ENCODE results near the gene PDE6B.
"Not testable (repeated sequence)": the region's sequence is repeated elsewhere in the genome, so short reads cannot be mapped to it uniquely, and the experiment has no call there.

The PDE6B gene

DNA sequence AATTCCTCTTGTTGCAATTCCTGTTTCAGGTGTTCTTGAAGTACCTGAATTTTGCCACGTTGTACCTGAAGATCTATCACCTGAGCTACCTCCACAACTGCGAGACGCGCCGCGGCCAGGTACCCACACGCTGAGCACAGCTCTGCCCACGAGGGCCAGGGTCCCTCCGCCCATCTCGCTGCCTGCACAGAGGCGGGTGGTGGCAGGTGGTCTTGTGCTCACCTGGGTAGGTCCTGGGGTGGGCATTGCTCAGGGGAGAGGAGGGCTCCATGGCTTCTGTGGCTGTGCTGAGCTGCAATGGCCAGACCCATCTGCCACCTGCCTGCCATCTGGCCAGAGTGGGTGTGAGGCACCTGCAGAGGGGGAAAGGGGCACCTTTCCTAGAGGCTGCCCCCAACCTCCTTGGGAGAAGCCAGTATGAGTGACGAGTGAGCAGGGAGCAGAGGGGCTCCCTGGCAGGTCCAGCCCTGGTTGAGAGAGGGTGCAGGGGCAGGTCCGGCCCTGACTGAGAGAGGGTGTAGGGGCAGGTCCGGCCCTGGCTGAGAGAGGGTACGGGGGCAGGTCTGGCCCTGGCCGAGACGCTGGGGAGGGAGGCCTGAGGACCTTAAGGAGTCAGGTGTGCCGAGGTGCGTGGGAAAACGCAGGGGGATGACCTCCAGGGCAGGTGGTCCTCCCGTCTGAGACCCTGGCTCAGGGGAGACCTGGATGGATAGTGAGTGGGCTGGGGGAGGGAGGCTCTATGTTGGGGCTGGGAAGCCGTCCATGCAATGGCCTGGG is 10.7 kb downstream of the PDE6B start:
- DNase-seq (ENCODE audit: low read depth in 2 of 2) = no peak

DNA sequence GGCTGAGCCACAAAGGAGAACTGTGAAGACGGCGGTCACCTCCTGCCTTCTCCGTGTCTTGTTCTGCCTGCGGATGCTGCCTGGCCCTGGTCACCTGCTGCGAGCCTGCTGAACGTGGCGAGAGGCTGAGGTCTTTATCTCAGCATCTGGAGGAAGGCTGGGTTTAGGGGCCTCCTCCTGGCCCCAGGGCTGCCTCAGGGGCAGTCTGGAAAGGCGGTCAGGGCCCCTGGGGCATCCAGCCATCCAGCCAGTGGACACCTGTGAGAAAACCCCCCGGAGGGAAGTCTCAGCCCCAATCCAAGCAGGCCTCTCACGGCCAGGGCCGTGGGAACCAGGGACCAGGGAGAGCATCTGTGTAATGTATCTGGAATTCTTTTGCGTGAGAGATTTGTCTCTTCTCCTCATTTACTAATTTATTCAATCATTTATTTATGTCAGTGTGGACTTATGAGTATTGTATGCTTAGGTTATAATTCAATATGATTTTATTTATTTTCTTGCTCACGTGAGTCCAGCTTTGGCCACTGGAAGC is 11.3 kb downstream of the PDE6B start:
- no peak for DNase-seq (ENCODE audit: low read depth in 2 of 2)

DNA sequence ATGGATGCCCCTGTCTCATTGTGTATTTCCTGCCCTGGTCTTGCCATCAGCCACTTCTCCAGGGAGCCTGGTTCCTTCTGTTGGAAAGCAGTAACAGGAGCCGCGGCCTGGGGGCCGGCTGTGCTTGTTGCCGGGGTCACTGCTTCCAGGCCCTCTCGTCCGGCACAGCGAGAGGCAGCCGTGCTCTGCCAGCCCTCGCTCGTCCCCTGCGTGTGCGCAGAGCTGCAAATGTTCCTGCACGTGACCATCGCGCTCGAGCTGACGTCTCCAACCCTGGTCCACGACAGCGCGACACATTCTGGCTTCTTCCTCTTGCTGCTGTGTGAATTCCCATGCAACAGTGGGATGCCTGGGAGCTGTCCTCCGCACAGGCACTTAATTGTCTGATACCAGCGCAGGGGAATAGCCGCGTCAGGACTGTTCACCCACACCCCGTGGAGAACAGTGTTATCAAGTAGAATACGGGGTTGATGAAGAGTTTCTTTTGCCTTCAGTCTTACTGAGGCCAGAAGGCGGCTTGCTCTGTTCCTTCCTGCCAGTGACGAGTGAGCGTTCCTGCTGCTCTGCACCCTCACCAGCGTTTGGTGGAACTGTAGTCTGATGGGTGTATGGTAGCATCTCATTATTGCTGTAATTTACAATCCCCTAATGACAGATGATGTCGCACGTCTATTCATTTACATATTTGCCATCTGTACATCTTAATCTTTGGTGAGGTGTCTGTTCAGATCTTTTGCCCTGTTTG is 12.3 kb downstream of the PDE6B start:
- DNase-seq (ENCODE audit: low read depth in 2 of 2) = no peak

DNA sequence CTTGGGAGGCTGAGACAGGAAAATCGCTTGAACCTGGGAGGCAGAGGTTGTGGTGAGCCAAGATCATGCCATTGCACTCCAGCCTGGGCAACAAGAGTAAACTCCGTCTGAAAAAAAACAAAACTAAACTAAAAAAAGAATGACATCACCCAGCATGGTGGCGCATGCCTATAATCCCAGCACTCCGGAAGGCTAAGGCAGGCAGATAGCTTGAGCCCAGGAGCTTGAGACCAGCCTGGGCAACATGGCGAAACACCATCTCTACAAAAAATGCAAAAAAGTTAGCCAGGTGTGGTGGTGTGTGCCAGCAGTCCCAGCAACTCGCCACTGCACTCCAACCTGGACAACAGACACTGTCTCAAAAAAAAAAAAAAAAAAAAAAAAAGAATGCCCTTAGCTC is 17.0 kb downstream of the PDE6B start:
- not testable (repeated sequence) for DNase-seq (ENCODE audit: low read depth in 2 of 2)

DNA sequence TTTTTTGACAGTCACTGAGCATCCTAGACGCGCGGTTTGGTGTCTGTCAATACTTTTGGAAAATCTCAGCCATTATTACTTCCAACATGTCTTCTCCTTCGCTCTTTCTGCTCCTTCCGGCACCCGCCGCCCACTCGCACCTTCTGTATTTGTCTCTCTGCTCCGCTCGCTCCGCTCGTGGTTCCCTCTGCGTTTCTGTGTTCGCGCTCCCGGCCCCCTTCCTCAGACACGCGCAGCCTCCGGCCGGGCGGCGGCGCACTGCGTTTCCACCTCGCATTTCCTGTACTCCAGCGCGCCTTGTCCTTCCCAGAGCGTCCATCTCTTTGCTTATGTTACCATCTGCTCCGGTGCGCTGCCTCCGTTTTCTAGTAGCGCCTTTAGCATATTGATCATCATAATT is 21.1 kb downstream of the PDE6B start:
- DNase-seq (ENCODE audit: low read depth in 2 of 2) = no peak

DNA sequence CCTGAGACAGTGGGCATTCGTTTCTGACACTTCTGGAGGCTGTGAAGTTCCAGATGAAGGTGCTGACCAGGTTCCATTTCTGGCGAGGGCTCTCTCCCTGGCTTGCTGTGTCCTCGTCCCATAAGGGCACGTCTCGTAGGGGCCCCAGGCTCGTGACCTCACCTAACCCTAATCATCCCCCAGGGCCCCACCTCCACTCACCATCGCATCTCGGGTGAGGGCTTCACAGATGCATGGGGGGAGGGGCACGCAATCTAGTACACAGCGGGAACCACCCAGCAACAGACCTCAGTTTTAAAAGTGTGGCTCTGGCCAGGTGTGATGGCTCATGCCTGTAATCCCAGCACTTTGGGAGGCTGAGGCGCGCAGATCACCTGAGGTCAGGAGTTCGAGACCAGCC is 22.1 kb downstream of the PDE6B start:
- no peak for DNase-seq (ENCODE audit: low read depth in 2 of 2)

DNA sequence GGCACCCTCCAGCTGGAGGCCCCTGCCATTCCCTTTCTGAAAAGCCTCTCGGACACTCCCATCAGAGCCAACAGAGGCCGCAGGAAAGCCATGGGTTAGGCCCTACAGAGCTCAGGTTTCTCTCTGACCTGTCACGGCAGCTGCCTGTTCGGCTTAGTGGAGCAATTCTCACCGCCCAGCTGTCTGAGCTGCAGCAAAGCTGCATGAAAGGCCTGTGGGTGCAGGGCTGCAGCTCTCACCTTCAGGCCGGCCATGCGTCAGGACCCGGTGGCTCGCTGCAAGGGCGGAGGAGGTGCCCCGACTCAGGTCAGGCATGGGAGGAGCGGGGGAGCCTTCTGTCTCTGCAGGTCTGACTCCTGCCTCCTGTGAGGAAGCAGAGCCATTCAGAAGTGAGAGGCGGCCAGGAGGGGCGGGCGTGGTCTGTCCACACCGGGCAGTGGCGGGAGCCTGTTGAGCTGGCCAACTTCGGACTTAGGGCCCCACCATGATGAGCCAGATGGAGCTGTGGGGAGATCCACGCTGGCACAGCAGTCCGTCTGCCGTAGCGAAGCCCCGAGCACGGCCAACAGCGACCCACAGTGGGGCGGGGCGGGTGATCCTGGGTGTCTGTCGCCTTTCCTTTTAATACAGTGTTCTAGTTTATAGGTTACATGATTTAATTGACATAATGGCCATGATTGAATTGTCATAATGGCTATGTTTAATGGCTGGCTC is 23.4 kb downstream of the PDE6B start:
- DNase-seq (ENCODE audit: low read depth in 2 of 2) = no peak

DNA sequence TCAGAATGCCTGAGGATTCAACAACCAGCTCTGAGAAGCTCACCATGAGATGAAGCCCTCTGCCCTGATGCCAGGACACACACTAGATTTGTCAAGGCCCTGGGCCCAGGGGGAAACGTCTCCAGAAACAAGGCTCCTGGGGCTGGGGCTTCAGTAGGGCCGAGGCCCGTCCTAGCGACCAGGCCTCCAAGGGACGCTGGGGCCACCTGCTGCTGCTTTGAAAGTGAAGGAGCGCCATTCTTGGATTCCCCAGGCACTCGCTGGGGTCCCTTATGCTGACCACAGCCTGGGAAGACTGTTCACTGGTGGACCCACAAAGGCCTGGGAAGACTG is 23.9 kb downstream of the PDE6B start:
- no peak for DNase-seq (ENCODE audit: low read depth in 2 of 2)

DNA sequence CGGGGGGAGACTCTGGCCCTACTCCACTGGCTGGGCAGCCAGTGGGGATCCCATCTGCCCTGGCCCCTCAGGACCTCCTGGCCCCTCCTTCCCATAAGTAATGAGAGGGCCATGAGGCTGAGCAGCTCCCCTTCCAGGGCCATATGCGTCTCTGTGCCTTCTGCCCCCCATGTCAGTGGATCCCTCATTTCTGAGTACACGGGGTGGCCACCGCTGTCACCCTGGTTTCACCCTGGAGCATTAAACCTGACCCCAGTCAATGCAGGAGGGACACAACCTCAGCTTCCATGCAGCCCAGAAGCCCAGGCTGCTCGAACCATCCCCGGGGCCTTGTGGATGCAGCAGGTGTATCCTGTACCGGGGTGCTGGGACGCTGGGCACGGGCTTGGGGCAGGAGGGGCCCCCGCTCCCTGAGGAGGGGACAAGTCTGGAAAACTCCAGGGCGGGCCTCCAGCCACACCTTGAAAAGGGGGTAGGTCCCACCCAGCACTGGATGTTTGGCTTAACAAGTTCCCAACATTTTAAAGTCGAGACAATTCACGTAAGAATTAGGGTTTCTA is 24.5 kb downstream of the PDE6B start:
- no peak for DNase-seq (ENCODE audit: low read depth in 2 of 2)

DNA sequence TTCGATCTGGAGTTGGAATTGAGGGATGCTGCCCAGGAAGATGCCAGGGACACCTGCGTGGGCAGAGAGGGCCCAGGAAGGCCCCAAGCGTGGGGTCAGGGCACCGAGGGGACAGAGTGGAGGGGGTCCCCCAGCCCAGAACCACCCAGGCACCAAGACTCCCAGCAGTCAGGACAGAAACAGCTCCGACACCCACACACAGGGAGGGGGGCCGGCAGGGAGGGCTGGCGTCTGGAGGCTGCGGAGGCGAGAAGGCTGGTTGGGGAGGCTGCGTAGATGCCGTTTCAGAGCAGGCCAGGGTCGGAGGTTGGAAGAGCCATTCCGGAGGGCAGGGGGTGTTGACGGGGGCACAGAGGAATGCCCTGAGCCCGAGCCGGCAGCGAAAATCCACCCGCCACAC is 25.1 kb downstream of the PDE6B start:
- DNase-seq (ENCODE audit: low read depth in 2 of 2) = no peak

DNA sequence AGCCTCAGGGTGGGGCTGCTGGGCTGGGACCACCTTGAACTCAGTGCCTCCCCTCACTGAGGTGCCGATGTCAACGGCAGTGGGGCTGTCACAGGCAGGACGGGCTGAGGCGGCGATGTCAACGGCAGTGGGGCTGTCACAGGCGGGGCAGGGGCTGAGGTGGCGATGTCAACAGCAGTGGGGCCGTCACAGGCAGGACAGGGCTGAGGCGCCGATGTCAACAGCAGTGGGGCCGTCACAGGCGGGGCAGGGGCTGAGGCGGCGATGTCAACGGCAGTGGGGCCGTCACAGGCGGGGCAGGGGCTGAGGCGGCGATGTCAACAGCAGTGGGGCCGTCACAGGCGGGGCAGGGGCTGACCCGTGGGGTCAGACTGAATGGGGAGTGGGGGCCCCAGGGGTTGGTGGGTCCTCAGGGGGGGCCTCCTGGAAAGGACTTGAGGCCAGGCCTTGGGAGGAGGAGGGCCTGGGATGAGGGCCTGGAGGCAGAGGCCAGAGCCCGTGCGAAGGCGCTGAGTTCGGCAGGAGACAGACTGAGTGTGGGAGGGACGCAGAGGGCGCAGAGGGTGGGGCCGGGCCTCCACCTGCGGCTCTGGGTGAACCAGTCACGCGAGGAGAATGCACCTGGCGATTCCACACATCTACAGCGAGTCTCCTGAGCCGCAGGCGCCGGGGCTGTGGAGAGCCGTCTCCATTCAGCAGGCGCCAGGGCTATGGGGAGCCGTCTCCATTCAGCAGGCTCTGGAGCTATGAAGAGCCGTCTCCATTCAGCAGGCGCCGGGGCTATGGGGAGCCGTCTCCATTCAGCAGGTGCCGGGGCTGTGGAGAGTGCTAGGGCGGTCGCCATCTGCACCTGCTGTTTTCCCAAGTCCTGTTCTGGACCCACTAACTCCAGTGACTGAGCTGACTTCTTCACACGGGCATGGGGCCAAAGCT is 25.8 kb downstream of the PDE6B start:
- no peak for DNase-seq (ENCODE audit: low read depth in 2 of 2)

DNA sequence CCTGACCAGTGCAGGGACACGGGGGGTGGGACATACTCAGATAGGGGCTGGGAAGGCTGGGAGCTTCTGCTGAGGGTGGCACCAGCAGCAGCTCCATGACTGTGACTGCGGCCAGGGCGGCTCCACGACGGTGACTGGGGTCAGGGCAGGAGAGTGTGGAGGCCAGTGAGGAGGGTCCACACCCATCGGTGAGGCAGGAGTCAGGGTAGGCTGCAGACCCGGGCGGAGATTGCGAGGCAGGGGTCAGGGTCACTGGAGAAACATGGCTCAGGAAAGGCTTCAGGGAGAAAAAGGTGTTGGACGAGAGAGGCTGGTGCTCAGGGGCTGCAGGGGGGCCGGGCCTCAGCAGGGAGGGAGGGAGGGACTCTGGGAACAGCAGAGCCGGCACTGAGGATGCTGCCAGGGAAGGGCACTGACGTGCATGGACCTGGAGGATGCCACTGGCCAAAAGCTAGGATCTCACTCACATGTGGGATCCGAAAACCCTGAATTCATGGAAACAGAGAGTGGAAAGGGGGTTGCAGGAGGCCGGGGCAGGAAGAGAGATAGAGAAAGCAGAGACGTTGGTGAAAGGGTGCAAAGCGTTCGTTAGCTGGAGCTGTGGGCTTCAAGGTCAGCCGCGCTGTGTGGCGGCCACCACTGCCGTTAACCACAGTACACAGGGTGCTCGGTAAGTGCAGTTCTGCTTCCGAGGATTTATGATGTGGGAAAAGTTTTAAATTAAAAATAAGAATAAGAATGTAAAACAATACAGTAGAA is 26.7 kb downstream of the PDE6B start:
- no peak for DNase-seq (ENCODE audit: low read depth in 2 of 2)

DNA sequence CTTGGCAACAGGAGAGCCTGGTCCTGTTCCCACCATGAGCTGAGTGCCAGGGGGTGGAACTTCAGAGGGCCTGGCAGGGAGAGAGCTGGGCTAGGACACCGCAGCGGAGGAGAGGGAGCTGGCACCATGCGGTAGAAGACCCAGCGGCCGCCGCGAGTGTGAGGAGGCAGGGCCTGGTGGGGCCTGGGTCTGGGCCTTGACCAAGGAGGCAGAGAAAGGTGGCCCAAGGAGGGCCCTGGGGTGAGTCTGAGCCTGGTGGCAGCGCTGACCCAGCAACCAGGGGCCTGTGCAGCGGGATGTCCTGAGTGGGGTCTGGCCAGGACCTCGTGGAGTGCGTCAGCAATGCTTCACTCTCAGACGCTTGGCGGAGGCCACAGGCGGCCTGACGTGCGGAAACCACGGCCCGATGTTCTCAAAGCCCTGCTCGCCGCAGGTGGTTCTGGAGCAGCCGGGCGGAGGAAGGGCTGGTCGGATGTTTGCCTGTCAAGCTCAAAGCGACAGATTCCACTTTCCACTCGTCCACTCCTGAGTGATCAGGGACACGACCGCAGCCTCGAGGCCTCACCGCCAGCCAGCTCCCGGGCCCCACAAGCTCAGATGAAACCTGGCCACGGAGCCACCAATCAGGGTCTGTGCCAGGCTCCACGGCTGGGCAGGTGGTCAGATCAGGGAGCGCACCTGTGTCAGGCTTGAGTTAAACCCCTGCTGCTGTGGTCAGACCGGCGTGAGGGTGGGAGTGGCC is 27.9 kb downstream of the PDE6B start:
- no peak for DNase-seq (ENCODE audit: low read depth in 2 of 2)

DNA sequence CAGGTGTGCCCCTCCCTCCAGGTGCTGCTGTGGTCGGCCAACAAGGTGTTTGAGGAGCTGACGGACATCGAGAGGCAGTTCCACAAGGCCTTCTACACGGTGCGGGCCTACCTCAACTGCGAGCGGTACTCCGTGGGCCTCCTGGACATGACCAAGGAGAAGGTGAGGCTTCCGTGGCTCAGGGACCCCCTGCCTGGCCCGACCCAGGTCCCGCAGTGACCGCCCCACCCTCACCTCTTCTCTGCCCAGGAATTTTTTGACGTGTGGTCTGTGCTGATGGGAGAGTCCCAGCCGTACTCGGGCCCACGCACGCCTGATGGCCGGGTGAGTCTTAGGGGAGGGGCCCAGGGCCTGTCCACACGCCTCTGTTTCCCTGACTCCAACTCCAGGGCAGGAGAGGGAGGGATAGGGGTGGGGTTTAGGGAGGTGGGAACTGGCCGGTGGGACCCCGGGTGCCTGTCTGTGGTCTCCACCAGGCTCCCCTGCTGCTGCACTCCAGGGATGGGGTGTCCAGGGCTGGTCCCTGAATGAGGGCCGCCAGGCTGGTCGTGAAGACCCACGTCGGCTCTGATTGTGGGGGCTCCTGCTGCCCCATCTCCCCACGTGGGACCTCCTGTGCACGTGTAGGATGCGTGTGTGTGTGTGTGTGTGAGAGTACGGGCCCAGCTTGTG is 28.6 kb downstream of the PDE6B start:
- DNase-seq (ENCODE audit: low read depth in 2 of 2) = no peak

DNA sequence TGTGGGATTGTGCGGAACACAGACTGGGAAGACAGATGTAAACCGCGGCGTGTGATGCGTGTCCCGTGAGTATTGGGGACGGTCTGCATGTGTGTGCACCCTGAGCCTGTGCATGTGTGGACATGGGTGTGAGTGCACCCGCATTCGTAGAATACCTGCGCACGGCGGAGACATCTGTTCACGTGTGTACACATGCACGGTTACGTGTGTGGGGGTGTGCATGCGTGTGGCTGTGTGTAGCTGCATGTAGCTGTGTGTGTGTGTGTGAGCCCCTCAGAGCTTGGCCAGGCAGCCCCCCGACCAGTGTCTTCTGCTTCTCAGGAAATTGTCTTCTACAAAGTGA is 29.1 kb downstream of the PDE6B start:
- DNase-seq (ENCODE audit: low read depth in 2 of 2) = no peak

DNA sequence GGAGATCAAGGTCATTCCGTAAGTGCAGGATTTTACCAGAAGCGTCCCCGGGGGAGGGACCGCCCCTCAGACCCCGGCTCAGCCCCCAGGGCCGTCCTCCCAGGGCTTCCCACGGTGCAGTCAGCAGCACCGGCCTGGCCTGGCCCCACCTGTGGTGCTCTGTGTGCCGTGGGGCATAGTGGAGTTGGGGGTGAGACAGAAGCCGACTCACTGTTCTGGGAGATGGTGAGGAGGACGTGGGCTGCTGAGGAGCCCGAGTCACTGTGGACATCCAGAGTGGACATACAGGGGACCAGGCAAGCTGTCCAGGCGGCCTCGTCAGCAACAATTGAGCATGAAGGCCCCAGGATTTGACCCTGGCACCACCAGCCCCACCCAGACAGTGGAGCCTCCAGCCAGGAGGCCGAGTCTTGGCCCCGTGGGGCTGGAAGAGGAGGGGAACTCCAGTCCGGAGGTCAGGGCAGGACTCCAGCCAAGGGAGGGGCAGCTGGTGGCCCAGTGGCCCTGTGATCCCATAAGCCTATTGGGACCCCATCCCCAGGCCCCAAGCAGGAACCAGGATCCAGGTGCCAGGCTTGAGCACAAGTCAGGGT is 29.6 kb downstream of the PDE6B start:
- no peak for DNase-seq (ENCODE audit: low read depth in 2 of 2)

DNA sequence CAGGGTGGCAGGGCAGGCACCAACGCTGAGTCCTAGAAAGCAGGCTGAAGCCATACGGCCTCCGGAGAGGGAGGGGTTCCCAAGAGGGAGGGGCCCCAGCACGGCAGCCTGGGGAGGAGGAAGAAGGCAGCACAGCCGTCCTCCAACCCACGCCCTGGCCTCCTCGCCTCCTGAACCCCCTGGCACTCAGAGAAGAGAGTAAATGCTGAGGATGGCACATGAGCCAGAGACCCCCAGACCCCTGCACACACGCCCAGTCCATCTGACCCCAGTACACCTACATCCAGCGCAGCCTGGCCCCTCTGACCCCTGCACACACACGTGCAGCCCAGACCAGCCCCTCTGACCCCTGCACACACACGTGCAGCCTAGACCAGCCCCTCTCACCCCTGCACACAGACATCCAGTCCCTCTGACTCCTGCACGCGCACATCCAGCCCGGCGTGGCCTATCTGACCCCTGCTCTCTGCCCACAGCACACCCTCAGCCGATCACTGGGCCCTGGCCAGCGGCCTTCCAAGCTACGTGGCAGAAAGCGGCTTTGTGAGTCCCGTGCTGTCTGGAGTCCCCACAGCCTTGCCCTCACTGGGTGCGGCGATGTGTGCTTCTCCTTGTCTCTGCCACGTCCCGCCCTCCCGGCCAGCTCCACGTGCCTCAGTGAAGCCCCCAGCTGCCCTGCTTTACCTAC is 30.2 kb downstream of the PDE6B start:
- DNase-seq (ENCODE audit: low read depth in 2 of 2) = no peak
